ENCODE measurements around the gene SIRT6. TPM values are rescaled to one million over a fixed set of nuclear protein-coding genes. Genes with fewer than 3 reads are reported as not detected.
"Not testable (repeated sequence)": the region's sequence is repeated elsewhere in the genome, so short reads cannot be mapped to it uniquely, and the experiment has no call there.

Gene SIRT6
- 42.6 and 46.4 TPM in 2 replicates for total RNA-seq

DNA sequence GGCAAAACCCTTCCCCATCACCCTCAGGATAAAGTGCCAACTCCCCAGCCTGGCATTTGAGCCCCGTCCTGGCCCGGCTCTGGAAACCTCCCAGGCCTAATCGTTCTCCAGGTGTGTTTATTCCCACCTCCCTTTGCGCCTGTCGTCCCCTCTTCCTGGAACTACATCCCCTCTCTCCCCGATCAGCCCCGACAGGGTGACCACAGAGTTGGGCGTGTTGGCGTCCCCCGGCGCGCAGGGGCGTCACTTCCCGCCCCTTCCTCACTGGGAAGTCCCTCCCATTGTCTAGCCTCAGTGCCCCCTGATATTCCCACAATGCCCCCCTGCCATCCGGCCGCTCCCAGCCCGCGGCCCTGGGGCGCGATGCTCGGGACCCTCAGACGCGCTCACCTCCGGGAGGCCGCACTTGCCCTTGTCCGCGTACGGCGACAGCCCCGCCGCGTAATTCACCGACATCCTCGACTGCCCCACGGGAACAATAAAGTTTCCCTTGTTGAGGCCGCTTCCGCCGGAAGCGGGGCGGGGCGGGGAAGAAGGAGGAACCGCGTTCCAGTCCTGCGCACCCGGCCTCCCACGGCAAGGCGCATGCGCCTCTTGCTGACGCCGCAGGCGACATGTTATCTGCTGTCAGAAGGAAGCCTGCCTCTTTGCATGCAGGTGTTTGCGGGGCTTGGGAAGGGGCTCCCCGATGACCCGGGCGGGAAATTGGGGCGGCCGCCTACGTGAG lies at the start of gene SIRT6, which contains the start of gene ANKRD24:
SIRT6 (minus strand) TSS at position 480 of the 727 bp plus-strand sequence; CDS start at position 456, 24 bp downstream.
ANKRD24 (plus strand) TSS at position 606 of the 727 bp plus-strand sequence. CDS start 3,737 bp downstream, outside the sequence.
- H3K9me3 Mint-ChIP-seq, result no peaks in the 10 kb centered on the region
- H3K4me3 Mint-ChIP-seq, result peak within 1 kb of the TSS; percentile 98
- peaks cover 8% of the 10 kb centered on the region for H3K27me3 Mint-ChIP-seq (ENCODE audit: insufficient read depth)
- H3K36me3 Mint-ChIP-seq (ENCODE audit: low read depth), result peaks cover 14% of the 10 kb centered on the region
- DNase-seq (ENCODE audit: low spot score), result peak; percentile 96
- peak within 1 kb of the TSS; percentile 94 for H3K27ac Mint-ChIP-seq
- intact Hi-C loops (cut with micrococcal nuclease), result loop anchor here (1.0 to 5.0 kb wide), 7 partner anchors 45 to 420 kb away; partner anchors contain the start of genes EBI3, HDGFL2, MRPL54 and YJU2
- H3K4me1 Mint-ChIP-seq (ENCODE audit: low read depth), result peaks cover 45% of the 10 kb centered on the region

DNA sequence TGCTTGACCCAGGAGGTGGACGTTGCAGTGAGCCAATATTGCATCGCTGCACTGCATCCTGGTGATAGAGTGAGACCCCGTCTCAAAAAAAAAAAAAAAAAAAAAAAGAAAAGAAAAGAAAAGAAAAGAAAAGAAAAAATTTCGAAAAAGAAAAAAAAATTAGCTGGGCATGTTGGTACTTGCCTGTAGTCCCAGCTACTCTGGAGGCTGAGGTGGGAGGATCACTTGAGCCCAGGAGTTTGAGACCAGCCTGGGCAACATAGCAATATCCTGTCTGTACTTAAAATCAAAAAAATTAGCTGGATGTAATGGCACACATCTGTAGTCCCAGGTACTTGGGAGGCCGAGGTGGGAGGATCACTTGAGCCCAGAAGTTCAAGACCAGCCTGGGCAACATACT lies 49.8 kb upstream of the SIRT6 start:
- H3K9me3 Mint-ChIP-seq; H3K4me1 Mint-ChIP-seq (ENCODE audit: low read depth); DNase-seq (ENCODE audit: low spot score); intact Hi-C loops (cut with micrococcal nuclease); H3K4me3 Mint-ChIP-seq; H3K36me3 Mint-ChIP-seq (ENCODE audit: low read depth); H3K27ac Mint-ChIP-seq; H3K27me3 Mint-ChIP-seq (ENCODE audit: insufficient read depth): not testable (repeated sequence)

DNA sequence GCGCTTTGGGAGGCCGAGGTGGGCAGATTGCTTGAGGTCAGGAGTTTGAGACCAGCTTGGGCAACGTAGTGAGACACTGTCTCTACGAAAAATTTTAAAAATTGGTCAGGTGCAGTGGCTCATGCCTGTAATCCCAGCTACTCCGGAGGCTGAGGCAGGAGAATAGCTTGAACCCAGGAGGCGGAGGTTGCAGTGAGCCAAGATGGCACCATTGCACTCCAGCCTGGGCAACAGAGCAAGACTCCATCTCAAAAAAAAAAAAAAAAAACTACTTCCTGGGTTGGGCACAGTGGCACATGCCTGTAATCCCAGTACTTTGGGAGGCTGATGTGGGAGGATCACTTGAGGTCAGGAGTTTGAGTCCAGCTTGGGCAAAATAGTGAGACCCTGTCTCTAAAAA lies 49.2 kb upstream of the SIRT6 start:
- H3K4me1 Mint-ChIP-seq (ENCODE audit: low read depth); H3K27me3 Mint-ChIP-seq (ENCODE audit: insufficient read depth); intact Hi-C loops (cut with micrococcal nuclease); DNase-seq (ENCODE audit: low spot score); H3K9me3 Mint-ChIP-seq; H3K36me3 Mint-ChIP-seq (ENCODE audit: low read depth); H3K27ac Mint-ChIP-seq: not testable (repeated sequence)
- peak overlapping the region; percentile 20 for H3K4me3 Mint-ChIP-seq

DNA sequence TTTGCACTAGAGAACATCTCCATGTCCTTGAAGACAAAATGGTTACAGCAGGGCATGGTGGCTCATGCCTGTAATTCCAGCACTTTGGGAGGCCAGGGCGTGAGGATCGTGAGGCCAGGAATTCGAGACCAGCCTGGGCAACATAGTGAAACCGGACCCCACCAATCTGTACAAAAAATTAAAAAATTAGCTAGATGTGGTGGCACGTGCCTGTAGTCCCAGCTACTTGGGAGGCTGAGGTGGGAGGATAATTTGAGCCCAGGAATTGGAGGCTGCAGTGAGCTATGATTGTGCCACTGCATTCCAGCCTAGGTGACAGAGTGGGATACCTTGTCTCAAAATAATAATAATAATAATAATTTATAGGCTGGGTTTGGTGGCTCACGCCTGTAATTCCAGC lies 47.9 kb upstream of the SIRT6 start:
- H3K9me3 Mint-ChIP-seq; H3K27ac Mint-ChIP-seq; H3K4me3 Mint-ChIP-seq; H3K27me3 Mint-ChIP-seq (ENCODE audit: insufficient read depth); H3K36me3 Mint-ChIP-seq (ENCODE audit: low read depth); intact Hi-C loops (cut with micrococcal nuclease); DNase-seq (ENCODE audit: low spot score): not testable (repeated sequence)
- H3K4me1 Mint-ChIP-seq (ENCODE audit: low read depth), result peaks cover 11% of the 10 kb centered on the region

DNA sequence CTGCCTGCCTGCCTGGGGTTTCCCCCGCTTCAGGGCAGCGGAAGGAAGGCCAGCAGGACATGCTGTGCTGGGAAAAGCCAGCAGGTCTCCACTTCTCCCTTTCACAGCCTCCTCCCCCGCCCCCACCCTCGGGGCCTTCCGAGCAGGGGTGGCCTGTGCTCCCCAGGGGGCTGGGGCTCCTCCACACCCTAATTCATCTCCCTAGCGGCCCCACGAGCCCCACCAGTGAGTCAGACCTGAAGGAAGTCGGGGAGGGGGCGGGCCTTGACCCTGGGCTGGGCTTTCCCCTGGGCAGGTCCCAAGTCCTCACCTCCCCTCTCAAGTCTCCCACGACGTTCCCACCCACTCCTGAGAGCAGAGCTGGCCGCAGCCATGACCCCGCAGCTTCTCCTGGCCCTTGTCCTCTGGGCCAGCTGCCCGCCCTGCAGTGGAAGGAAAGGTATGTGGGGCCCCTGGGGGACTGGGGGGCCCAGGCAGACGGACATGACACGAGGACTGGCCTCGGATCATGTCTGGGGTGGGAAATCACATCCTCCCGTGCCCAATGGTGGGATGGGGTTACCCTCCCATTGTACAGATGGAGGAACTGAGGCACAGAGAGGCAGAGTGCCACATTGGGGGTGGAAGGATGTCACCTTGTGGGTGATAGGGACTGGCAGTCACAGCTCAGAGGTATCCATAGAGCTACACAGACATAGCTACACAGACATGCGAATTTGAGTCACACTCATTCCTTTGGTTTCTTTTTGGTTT lies 47.0 kb upstream of the SIRT6 start, which contains the start of gene EBI3:
EBI3 (plus strand) TSS at position 345 of the 753 bp plus-strand sequence; CDS start at position 373, 28 bp downstream.
- intact Hi-C loops (cut with micrococcal nuclease), result loop anchor here (1.0 kb wide), 3 partner anchors 18 to 170 kb away; partner anchors contain the start of genes ANKRD24, SIRT6 and YJU2
- H3K4me3 Mint-ChIP-seq, result no peak within 1 kb of the TSS
- H3K9me3 Mint-ChIP-seq, result no peaks in the 10 kb centered on the region
- H3K4me1 Mint-ChIP-seq (ENCODE audit: low read depth), result peaks cover 11% of the 10 kb centered on the region
- DNase-seq (ENCODE audit: low spot score), result peak; percentile 60
- H3K36me3 Mint-ChIP-seq (ENCODE audit: low read depth), result peaks cover 6% of the 10 kb centered on the region
- no peak within 1 kb of the TSS for H3K27ac Mint-ChIP-seq
- H3K27me3 Mint-ChIP-seq (ENCODE audit: insufficient read depth), result no peaks in the 10 kb centered on the region

DNA sequence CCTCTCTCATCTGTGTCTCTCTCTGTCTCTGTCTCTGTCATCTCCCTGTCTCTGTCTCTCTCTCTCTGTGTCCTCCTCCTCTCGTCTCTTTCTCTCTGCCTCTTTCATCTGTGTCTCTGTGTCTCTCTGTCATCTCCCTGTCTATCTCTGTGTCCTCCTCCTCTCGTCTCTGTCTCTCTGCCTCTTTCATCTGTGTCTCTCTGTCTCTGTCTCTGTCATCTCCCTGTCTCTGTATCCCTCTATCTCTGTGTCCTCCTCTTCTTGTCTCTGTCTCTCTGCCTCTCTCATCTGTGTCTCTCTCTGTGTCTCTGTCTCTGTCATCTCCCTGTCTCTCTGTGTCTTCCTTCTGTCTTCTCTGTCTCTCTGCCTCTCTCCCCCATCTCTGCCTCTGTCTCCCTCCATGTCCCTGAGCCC lies 46.4 kb upstream of the SIRT6 start:
- H3K36me3 Mint-ChIP-seq (ENCODE audit: low read depth), result peaks cover 4% of the 10 kb centered on the region
- H3K4me3 Mint-ChIP-seq, result no peak overlapping the region
- intact Hi-C loops (cut with micrococcal nuclease), result loop anchor here (1.0 kb wide), 3 partner anchors 19 to 171 kb away; partner anchors contain the start of genes ANKRD24, SIRT6 and YJU2
- peaks cover 11% of the 10 kb centered on the region for H3K4me1 Mint-ChIP-seq (ENCODE audit: low read depth)
- H3K27ac Mint-ChIP-seq, result no peak overlapping the region
- H3K27me3 Mint-ChIP-seq (ENCODE audit: insufficient read depth), result no peaks in the 10 kb centered on the region
- H3K9me3 Mint-ChIP-seq, result no peaks in the 10 kb centered on the region
- DNase-seq (ENCODE audit: low spot score), result no peak

DNA sequence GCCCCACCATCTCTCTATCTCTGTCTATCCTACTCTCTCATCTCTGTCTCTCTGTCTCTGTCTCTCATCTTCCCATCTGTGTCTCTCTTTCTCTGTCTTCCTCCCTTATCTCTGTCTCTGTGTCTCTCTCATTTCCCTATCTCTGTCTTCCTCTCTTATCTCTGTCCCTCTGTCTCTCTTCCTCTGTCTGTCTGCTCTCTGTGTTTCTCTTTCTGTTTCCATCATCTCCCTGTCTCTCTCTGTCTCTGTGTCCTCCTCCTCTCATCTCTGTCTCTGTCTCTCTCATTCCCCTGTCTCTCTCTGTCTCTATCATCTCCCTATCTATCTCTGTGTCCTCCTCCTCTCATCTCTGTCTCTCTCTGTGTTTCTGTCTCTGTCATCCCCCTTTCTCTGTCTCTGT lies 45.4 kb upstream of the SIRT6 start:
- Mint-ChIP-seq H3K27ac (no peak overlapping the region), H3K27me3 (ENCODE audit: insufficient read depth) (peaks cover 1% of the 10 kb centered on the region)
- intact Hi-C loops (cut with micrococcal nuclease), result no loop called here

DNA sequence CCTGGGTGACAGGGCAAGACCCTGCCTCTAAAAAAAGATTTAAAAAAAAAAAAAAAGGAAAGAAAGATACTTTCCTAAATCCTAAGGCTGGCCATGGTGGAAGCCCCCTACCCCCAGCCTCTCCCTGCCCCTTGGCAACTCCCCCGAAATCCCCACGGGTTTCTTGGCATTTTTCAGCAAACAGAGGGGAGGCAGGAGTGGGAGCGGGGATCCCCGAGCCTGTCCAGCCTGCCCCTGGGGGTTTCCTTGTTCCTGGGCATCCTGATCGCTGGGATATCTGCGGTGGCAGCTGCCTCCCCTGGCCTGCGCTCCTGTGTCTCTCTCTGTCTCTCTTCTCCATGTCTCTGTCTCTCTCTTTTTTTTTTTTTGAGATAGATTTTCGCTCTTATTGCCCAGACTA lies 43.5 kb upstream of the SIRT6 start:
- Mint-ChIP-seq H3K36me3 (ENCODE audit: low read depth) (no peaks in the 10 kb centered on the region), H3K9me3 (no peaks in the 10 kb centered on the region), H3K27ac (no peak overlapping the region), H3K4me3 (no peak overlapping the region), H3K27me3 (ENCODE audit: insufficient read depth) (peaks cover 1% of the 10 kb centered on the region), H3K4me1 (ENCODE audit: low read depth) (peaks cover 6% of the 10 kb centered on the region)
- no peak for DNase-seq (ENCODE audit: low spot score)
- intact Hi-C loops (cut with micrococcal nuclease), result no loop called here

More for the DNA sequence above, 45.4 kb upstream of the SIRT6 start:
- no peaks in the 10 kb centered on the region for H3K36me3 Mint-ChIP-seq (ENCODE audit: low read depth)
- DNase-seq (ENCODE audit: low spot score), result no peak
- H3K4me1 Mint-ChIP-seq (ENCODE audit: low read depth), result peaks cover 6% of the 10 kb centered on the region
- H3K4me3 Mint-ChIP-seq, result no peak overlapping the region
- H3K9me3 Mint-ChIP-seq, result no peaks in the 10 kb centered on the region

DNA sequence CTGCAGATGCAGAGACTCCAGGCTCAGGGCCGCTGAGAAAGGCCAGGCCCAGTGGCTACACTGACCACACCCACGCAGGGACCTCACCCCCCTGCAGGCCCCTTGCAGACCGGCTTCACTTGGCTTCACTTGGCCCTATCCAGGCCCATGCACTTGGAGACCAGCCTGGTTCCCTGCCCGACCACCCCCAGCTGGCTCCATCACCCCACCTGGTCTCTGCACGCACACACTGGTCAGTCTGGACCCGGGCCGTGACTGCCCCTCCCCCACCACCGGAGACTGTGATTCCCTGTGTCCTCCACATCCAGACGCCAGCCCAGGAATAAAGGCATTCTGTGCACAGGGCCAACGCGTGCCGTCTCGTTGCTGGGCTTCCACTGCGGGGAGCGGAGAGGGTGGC lies 42.1 kb upstream of the SIRT6 start:
- Mint-ChIP-seq H3K4me3 (no peak overlapping the region), H3K27ac (no peak overlapping the region), H3K27me3 (ENCODE audit: insufficient read depth) (peaks cover 1% of the 10 kb centered on the region), H3K9me3 (no peaks in the 10 kb centered on the region), H3K36me3 (ENCODE audit: low read depth) (no peaks in the 10 kb centered on the region), H3K4me1 (ENCODE audit: low read depth) (peaks cover 6% of the 10 kb centered on the region)
- DNase-seq (ENCODE audit: low spot score), result no peak
- intact Hi-C loops (cut with micrococcal nuclease), result no loop called here

DNA sequence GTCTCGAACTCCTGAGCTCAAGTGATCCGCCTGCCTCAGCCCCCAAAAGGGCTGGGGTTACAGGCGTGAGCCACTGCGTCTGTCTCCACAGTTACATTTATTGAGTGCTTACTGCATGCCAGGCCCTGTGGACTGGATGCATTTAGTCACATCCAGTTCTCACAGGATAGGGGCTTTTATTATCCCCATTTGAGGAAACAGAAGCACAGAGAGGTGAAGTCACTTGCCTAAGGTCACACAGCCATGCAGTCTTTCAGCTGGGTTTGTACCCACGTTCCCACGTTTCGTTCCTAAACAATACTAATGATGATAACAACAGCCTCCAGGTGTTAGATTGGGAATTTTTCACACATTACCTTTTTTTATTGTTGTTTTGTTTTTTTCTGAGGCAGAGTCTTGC lies 37.8 kb upstream of the SIRT6 start:
- DNase-seq (ENCODE audit: low spot score), result no peak
- intact Hi-C loops (cut with micrococcal nuclease), result no loop called here
- Mint-ChIP-seq H3K9me3 (no peaks in the 10 kb centered on the region), H3K36me3 (ENCODE audit: low read depth) (no peaks in the 10 kb centered on the region), H3K27ac (no peak overlapping the region), H3K4me1 (ENCODE audit: low read depth) (no peaks in the 10 kb centered on the region), H3K4me3 (no peak overlapping the region), H3K27me3 (ENCODE audit: insufficient read depth) (peaks cover 1% of the 10 kb centered on the region)

DNA sequence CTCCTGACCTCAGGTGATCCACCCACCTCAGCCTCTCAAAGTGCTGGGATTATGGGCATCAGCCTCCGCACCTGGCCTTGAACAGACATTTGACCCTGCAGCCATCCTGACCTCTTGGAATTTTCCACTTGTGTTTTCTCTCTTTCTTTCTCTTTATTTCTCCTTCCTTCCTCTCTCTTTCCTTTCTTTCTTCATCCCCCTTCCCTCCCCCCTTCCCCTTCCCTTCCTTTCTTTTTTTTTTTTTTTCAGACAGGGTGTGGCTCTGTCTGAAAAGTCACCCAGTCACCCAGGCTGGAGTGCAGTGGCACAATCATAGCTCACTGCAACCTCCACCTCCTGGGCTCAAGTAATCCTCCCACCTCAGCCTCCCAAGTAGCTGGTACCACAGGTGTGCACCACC lies 36.2 kb upstream of the SIRT6 start:
- H3K36me3 Mint-ChIP-seq (ENCODE audit: low read depth); DNase-seq (ENCODE audit: low spot score); H3K4me3 Mint-ChIP-seq; intact Hi-C loops (cut with micrococcal nuclease); H3K9me3 Mint-ChIP-seq; H3K4me1 Mint-ChIP-seq (ENCODE audit: low read depth); H3K27ac Mint-ChIP-seq; H3K27me3 Mint-ChIP-seq (ENCODE audit: insufficient read depth): not testable (repeated sequence)

DNA sequence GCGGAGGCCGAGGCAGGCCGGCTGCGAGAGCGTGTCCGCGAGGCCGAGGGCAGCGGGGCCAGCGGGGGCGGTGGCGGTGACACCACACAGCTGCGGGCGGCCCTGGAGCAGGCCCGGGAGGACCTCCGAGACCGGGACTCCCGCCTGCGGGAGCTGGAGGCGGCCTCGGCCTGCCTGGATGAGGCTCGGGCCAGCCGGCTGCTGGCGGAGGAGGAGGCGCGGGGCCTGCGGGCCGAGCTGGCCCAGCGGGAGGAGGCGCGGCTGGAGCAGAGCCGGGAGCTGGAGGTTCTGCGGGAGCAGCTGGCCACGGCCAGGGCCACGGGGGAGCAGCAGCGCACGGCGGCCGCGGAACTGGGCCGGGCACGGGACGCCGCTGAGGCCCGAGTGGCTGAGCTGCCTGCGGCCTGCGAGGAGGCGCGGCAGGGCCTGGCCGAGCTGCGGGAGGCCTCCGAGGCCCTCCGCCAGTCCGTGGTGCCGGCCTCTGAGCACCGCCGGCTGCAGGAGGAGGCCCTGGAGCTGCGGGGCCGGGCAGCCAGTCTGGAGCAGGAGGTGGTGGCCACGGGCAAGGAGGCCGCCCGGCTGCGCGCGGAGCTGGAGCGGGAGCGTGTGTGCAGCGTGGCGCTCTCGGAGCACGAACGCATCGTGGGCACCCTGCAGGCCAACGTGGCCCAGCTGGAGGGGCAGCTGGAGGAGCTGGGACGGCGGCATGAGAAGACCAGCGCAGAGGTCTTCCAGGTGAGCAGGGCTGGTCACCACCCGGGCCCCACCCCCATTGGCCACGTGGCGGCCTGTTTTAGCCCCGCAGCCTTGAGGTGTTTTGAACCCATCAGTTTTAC lies 35.3 kb upstream of the SIRT6 start:
- H3K4me3 Mint-ChIP-seq, result no peak overlapping the region
- intact Hi-C loops (cut with micrococcal nuclease), result no loop called here
- H3K36me3 Mint-ChIP-seq (ENCODE audit: low read depth), result no peaks in the 10 kb centered on the region
- no peaks in the 10 kb centered on the region for H3K27me3 Mint-ChIP-seq (ENCODE audit: insufficient read depth)
- no peaks in the 10 kb centered on the region for H3K9me3 Mint-ChIP-seq
- DNase-seq (ENCODE audit: low spot score), result no peak
- H3K27ac Mint-ChIP-seq, result no peak overlapping the region
- H3K4me1 Mint-ChIP-seq (ENCODE audit: low read depth), result peaks cover 6% of the 10 kb centered on the region
